Heart right ventricle (tissue), 16 donors: ENCODE results near the gene BPGM. TPM values are rescaled to one million over a fixed set of nuclear protein-coding genes. Genes with fewer than 3 reads are reported as not detected.

Experiments used
- ATAC-seq, 8 donors: fragments of 200-7000 bp; cut with Tn5 transposase; one replicate each; pipeline ENCODE4 v1.9.1; 2020; ENCODE audit warnings: mild to moderate bottlenecking in 8 of 8, moderate library complexity in 8 of 8, moderate number of reproducible peaks in 1 of 8
- DNase-seq, 2 donors: peaks; one replicate each; pipeline ENCODE4 v3.0.0-alpha.2; 2020
- H3K27ac ChIP-seq, 10 donors: fragments of 200-600 bp; sonication (generic) in 2 of 10; one replicate each; pipeline versions ENCODE4 v1.5.0 to v1.8.0; 2020 to 2022; ENCODE audit warnings: mild to moderate bottlenecking in 3 of 10
- H3K27me3 ChIP-seq, 7 donors: fragments of 200-600 bp; one replicate each; pipeline ENCODE4 v1.8.0; 2021 to 2022; ENCODE audit warnings: mild to moderate bottlenecking in 2 of 7
- H3K36me3 ChIP-seq, 9 donors: fragments of 200-600 bp; sonication (generic) in 1 of 9; one replicate each; pipeline versions ENCODE4 v1.5.0 to v1.8.0; 2020 to 2022; ENCODE audit warnings: mild to moderate bottlenecking in 2 of 9
- H3K4me1 ChIP-seq, 9 donors: fragments of 200-600 bp; sonication (generic) in 1 of 9; one replicate each; pipeline versions ENCODE4 v1.5.0 to v1.8.0; 2020 to 2022; ENCODE audit warnings: mild to moderate bottlenecking in 4 of 9
- H3K4me3 ChIP-seq, 10 donors: fragments of 200-600 bp; sonication (generic) in 2 of 10; one replicate each; pipeline versions ENCODE4 v1.5.0 to v1.8.0; 2020 to 2022; ENCODE audit warnings: mild to moderate bottlenecking in 7 of 10, moderate library complexity in 2 of 10
- H3K9me3 ChIP-seq, 11 donors: fragments of 200-600 bp in 10 of 11; sonication (generic) in 2 of 11; one replicate each; pipeline versions ENCODE4 v1.5.0 to v1.8.0; 2013 to 2022; ENCODE audit warnings: mild to moderate bottlenecking in 2 of 11, control low read depth in 1 of 11, moderate library complexity in 1 of 11
- WGBS, 2 donors: extraction: QIAGEN DNeasy Blood & Tissue Kit; methylation state at CpG; one replicate each; pipeline ENCODE4 v1.1.7; 2013; ENCODE audit warnings: inconsistent platforms in 1 of 2; 5-methylcytosine and 5-hydroxymethylcytosine counted together
- intact Hi-C, 10 donors: fragments of 100-400 bp; cut with DNase I; formaldehyde crosslinking; loops; one replicate each; pipeline versions ENCODE4 v1.11.1 to v1.14.2; 2022
- polyA plus RNA-seq, 2 donors: library from polyadenylated mRNA; stranded (reverse); fragments of 200-250 nt; gene quantifications; one replicate each; pipeline ENCODE4 v1.2.3, GENCODE V29; 2013
- total RNA-seq, 10 donors: library from RNA; stranded (reverse); fragmentation: NEBNext Ultra II Directional in 3 of 10; extraction: Animal tissue kit (Norgen Biotek cat#: 25700) in 3 of 10; gene quantifications; one replicate each; pipeline versions ENCODE4 v1.2.1 to v1.2.4, GENCODE V29; 2021 to 2023
- TF ChIP-seq, protein P1 (sequence below), 9 donors: fragments of 200-600 bp; sonication (generic) in 2 of 9; IDR thresholded peaks; one replicate each; pipeline versions ENCODE4 v1.5.0 to v1.8.0; 2021 to 2022; ENCODE audit warnings: antibody characterized with exemption in 9 of 9, mild to moderate bottlenecking in 5 of 9, moderate library complexity in 1 of 9
- donor health status: Arrhythmogenic right ventricular cardiomyopathy.
- donor health status: ischemic (EF 13 %, LVEDD 7.1; RV severe dilation, severe dysfunction).
- donor health status: healthy with polysubstance abuse.
- donor health status: DM: no; HTN: yes; CAD: no.
- donor health status: DM: no; HTN: no; CAD: no.
- donor health status: ischemic (EF 25% LVEDD 6.9; RV normal size, moderate dysfunction).
- donor health status: ischemic (EF 25% LVEDD 5.7; RV mildly dilated, moderate dysfunction).
- donor health status: healthy.
- donor health status: DM: yes; HTN: yes; CAD: no.
- donor health status: Ischemic cardiomyopathy.
- donor health status: ischemic (EF 35%, LVEDD 5.7; RV mildly dilated, moderate dysfunction).
- donor health status: nonischemic (EF 11% LVEDD 7.7; RV severe dilation, severe dysfunction).
- donor health status: DM: yes; HTN: yes; CAD: no.
- donor health status: PGD.
- donor health status: ischemic (EF 29% LVEDD 5.4; RV normal size, mild dysfunction).
- donor health status: nonischemic (EF 23%, LVEDD 6.1; RV moderate dilation, normal function).

The BPGM gene
- total and polyA plus RNA-seq, 12 donors = 12.4 to 19.7 (median 14.9) TPM

DNA sequence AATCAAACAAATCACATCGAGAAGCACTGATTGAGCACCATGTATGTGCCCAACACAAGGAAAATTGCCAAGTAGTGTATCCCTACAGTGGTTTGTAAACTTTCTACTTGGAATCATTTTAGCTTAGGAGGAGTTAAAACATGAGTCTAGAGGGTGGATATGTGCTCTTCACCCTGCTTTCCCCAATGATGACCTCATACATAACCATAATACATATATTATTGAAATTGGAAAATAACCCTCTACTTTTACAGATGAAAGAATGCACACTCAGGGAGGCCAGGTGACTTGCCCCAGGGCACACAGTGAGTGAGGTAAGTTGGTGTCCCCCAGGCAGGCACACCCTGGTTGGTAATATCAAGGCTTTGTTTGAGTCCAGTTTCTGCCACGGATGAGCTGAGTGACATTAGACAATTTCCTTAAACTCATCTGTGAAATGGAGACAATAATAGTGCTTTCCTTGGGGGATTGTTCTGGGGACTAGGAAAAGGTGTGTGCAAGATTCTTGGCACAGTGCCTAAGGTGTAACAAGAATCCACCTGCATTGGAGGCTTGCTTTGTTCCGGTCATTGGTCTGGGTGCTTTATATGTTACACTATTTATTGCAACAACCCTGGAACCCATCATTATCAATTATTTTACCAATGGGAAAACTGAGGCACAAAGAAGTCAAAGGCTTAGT lies 50.7 kb downstream of the BPGM start:
- H3K4me1 ChIP-seq = peaks cover 0 to 16% (median 7%) of the 10 kb centered on the region in 9 donors
- intact Hi-C loops = loop anchor here in 7 of 10 donors (10.0 kb wide), 6 partner anchors 57 to 477 kb away; partner anchors contain the start of gene CYREN (in 2 of the 7)

DNA sequence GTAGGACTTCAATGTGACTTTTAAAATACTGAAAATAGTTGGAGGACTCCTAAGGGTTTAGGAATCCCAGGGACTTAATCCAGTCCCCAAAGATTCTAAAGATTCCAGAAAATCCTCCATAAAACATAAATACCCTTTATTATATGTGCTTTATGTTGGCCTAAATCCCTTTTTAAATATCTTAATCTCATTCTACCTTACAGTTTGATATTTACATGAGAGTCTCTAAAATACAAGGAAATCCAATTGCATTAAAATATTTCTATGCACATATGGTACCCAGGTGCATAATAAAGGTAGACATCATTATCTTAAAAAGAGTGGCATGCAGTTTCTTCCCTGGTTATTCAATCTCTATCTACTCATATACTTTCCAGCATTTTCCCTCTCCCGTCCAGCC lies 51.8 kb downstream of the BPGM start:
- Histone ChIP-seq H3K27ac (no peak overlapping the region), H3K4me1 (peaks cover 0 to 10% (median 6%) of the 10 kb centered on the region in 9 donors), H3K27me3 (no peaks in the 10 kb centered on the region), H3K36me3 (no peaks in the 10 kb centered on the region), H3K9me3 (no peaks in the 10 kb centered on the region), H3K4me3 (no peak overlapping the region)
- TF ChIP-seq, protein P1, sequence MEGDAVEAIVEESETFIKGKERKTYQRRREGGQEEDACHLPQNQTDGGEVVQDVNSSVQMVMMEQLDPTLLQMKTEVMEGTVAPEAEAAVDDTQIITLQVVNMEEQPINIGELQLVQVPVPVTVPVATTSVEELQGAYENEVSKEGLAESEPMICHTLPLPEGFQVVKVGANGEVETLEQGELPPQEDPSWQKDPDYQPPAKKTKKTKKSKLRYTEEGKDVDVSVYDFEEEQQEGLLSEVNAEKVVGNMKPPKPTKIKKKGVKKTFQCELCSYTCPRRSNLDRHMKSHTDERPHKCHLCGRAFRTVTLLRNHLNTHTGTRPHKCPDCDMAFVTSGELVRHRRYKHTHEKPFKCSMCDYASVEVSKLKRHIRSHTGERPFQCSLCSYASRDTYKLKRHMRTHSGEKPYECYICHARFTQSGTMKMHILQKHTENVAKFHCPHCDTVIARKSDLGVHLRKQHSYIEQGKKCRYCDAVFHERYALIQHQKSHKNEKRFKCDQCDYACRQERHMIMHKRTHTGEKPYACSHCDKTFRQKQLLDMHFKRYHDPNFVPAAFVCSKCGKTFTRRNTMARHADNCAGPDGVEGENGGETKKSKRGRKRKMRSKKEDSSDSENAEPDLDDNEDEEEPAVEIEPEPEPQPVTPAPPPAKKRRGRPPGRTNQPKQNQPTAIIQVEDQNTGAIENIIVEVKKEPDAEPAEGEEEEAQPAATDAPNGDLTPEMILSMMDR (IDR thresholded peaks at IDR 0.05) = no peak
- intact Hi-C loops = loop anchor here in 7 of 10 donors (10.0 kb wide), 6 partner anchors 56 to 476 kb away; partner anchors contain the start of gene CYREN (in 2 of the 7)
- DNase-seq = no peak
- WGBS, 2 donors = 95 to 100% methylated on average over 1 of the region's 1 CpG
- no peak for ATAC-seq

More for the DNA sequence above, 50.7 kb downstream of the BPGM start:
- Histone ChIP-seq H3K4me3 (no peak overlapping the region), H3K9me3 (no peaks in the 10 kb centered on the region), H3K27ac (no peak overlapping the region), H3K27me3 (no peaks in the 10 kb centered on the region), H3K36me3 (no peaks in the 10 kb centered on the region)
- ATAC-seq = no peak
- TF ChIP-seq, protein P1 (IDR thresholded peaks at IDR 0.05) = no peak
- WGBS, 2 donors = 88 to 94% methylated on average over 3 of the region's 3 CpGs
- DNase-seq = no peak

DNA sequence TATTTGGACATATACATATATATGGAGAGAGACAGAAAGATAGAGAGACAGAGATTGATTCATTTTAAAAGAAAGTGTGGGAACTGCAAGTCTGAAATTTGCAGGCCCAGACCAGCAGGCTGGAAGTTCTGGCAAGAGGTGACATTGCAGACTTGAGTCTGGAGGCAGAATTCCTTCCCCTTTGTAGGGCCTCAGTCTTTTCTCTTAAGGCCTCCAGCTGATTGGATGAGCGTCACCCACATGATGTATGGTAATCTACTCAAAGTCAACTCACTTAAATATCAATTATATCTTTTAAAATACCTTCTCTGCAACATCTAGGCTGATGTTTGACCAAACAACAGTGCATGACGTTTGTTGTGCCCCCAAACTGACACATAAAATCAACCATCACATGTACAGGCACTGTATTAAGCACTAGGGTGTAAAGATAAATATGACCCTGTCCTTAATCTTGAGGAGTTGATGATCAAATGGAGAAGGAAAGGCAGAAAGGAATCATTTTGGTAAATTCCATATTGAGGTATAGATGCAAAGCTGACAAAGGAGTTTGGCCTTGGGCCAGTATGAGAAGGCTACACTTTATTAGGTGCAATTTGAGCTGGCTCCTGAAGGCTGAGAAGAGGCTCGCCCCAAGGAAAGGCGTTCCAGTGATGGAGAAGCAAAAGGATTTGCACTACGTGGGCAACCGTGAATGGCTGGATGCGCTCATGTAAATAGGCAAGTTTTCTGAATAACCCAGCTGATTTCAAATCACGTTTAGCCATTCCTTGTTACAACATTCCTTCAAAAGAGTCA lies 52.6 kb downstream of the BPGM start:
- intact Hi-C loops = loop anchor here in 7 of 10 donors (10.0 kb wide), 6 partner anchors 56 to 476 kb away; partner anchors contain the start of gene CYREN (in 2 of the 7)
- Histone ChIP-seq H3K4me3 (no peak overlapping the region), H3K36me3 (no peaks in the 10 kb centered on the region), H3K4me1 (peaks cover 0 to 12% (median 6%) of the 10 kb centered on the region in 9 donors), H3K27ac (peak overlapping the region in 1 of 10 donors; percentile 11), H3K27me3 (no peaks in the 10 kb centered on the region), H3K9me3 (no peaks in the 10 kb centered on the region)
- DNase-seq (no peak), ATAC-seq (no peak)
- TF ChIP-seq, protein P1 (IDR thresholded peaks at IDR 0.05) = no peak
- 77 to 95% methylated on average over 8 of the region's 8 CpGs for WGBS, 2 donors

DNA sequence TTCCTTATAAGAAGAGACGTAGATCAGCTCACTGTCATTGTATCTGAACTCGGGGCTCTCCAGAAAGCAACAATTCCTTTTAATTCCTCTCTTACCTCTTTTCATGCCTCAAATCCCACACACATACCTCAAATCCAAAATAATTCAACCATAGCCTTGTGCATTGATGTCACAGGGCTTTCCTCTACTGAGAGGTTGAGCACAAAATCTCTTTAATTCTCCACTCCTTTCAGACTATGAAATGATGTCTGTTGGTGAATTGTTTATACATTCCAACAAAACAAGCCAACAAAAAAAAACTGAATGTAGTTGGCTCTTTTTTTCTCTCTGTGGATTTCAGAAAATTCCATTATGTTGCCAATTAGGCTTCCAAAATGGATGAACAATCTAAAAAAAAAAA lies 53.2 kb downstream of the BPGM start:
- TF ChIP-seq, protein P1 (IDR thresholded peaks at IDR 0.05) = no peak
- Histone ChIP-seq H3K36me3 (no peaks in the 10 kb centered on the region), H3K4me3 (no peak overlapping the region), H3K9me3 (no peaks in the 10 kb centered on the region), H3K4me1 (peaks cover 0 to 18% (median 6%) of the 10 kb centered on the region in 9 donors), H3K27me3 (no peaks in the 10 kb centered on the region), H3K27ac (peak overlapping the region in 1 of 10 donors; percentile 11)
- intact Hi-C loops = loop anchor here in 8 of 10 donors (5.0 to 10.0 kb wide), 7 partner anchors 47 to 475 kb away; partner anchors contain the start of gene CYREN (in 2 of the 8)
- 84 to 86% methylated on average over 2 of the region's 2 CpGs for WGBS, 2 donors
- no peak for DNase-seq
- ATAC-seq = no peak
